ENCODE data around the gene CYB5R4.

CYB5R4 gene

DNA sequence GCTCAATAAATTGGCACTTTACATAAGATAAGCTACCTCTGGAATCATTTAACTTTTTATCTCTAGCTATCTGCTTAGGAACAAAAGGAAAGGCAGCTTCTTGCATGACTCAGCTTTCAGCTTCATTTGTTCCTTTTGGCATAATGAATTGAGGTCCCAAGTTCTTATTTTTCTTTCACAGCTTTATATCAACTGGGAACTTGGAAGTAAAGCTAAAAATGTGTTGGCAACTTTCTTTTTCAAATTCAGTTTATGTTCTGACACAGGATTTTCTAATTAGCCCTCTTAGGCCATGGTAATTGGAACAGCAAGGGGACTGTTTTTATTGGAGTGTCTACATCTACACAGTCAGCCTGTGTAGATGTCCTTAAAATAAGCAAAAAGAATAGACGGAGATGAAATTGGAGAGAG lies 118.8 kb downstream of the CYB5R4 start:
- no peak overlapping the region for H3K4me3 ChIP-seq (ENCODE audit: low read length)
- DNase-seq (ENCODE audit: low read depth), result no peak
- TF ChIP-seq, protein P1, sequence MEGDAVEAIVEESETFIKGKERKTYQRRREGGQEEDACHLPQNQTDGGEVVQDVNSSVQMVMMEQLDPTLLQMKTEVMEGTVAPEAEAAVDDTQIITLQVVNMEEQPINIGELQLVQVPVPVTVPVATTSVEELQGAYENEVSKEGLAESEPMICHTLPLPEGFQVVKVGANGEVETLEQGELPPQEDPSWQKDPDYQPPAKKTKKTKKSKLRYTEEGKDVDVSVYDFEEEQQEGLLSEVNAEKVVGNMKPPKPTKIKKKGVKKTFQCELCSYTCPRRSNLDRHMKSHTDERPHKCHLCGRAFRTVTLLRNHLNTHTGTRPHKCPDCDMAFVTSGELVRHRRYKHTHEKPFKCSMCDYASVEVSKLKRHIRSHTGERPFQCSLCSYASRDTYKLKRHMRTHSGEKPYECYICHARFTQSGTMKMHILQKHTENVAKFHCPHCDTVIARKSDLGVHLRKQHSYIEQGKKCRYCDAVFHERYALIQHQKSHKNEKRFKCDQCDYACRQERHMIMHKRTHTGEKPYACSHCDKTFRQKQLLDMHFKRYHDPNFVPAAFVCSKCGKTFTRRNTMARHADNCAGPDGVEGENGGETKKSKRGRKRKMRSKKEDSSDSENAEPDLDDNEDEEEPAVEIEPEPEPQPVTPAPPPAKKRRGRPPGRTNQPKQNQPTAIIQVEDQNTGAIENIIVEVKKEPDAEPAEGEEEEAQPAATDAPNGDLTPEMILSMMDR (conservative IDR thresholded peaks at IDR 0.05; ENCODE audit: low read depth, low read length), result no peak

DNA sequence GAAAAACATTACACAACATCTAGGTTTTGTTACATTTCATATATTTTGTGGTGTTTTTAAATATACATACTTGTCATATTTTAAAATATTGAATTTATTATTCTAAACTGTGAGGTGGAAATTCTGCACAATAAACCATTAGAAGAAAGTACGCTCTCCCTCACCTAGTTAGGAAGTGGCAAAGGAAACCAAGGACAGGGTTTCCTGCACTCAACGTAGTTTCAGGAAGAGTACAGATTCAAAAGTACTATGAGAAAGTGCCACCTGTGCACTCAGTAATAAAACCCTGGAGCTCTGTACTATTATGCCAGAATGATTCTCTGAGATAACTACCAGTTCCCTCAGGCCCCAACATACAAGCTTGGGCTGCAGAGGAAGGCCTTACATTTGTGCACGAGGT lies 119.5 kb downstream of the CYB5R4 start:
- DNase-seq (ENCODE audit: low read depth), result no peak
- no peak overlapping the region for H3K4me3 ChIP-seq (ENCODE audit: low read length)
- TF ChIP-seq, protein P1 (conservative IDR thresholded peaks at IDR 0.05; ENCODE audit: low read depth, low read length), result no peak

DNA sequence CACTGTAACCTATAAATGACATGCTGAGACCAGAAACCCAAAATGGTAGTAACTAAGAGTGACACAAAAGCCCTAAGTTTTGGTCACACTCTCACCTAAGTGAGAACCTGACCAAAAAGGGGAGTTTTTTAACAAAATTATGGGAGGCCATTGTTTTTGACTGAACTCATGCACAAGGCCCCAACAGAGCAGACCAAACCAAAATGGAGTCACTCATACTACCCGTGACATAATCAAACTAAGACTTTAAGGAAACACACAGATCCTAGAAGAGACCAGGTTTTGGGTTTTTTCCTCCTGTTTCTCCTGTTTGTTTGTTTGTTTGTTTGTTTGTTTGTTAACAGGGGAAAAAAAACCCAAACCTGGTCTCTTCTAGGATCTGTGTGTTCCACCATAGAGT lies 124.9 kb downstream of the CYB5R4 start:
- TF ChIP-seq, protein P1 (conservative IDR thresholded peaks at IDR 0.05; ENCODE audit: low read depth, low read length), result no peak
- no peak overlapping the region for H3K4me3 ChIP-seq (ENCODE audit: low read length)
- no peak for DNase-seq (ENCODE audit: low read depth)

DNA sequence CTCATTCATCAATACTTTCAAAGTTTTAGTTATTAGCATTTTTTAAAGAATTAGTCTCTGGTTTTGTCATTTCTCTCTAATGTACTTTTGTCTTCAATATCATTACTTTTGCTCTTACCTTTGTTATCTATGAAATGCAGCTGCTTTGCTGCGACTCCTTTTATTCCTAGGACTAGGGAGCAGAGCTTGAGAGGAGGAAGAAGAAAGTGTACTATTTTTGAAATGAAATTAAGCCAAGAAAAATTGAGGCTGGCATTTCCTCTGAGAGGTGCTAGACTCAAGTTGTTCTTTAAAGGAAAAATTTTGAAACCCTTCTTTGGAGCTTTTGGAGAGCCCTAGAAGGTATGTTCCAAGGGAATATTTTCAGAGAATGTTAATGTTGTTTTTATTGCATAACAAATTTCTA lies 125.8 kb downstream of the CYB5R4 start:
- no peak for DNase-seq (ENCODE audit: low read depth)
- TF ChIP-seq, protein P1 (conservative IDR thresholded peaks at IDR 0.05; ENCODE audit: low read depth, low read length), result no peak
- H3K4me3 ChIP-seq (ENCODE audit: low read length), result no peak overlapping the region

DNA sequence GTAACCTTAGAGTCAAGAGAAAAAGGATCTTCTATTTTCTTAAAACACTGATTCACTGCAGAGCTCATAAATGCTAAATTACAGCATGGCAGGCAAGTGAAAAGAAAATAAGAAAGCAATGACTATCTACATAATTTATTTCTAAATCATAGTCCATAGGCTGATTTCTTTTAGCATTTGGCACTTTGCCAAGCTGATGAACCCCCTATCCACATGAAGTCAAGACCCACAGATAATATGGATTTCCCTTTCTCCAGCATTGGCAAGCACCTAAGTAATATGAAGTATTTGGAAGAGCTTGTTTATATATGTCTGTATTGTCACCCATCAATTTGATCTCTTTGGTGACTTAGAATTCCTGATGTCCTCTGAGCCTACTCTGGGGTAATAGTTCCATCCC lies 126.2 kb downstream of the CYB5R4 start:
- no peak overlapping the region for H3K4me3 ChIP-seq (ENCODE audit: low read length)
- TF ChIP-seq, protein P1 (conservative IDR thresholded peaks at IDR 0.05; ENCODE audit: low read depth, low read length), result no peak
- DNase-seq (ENCODE audit: low read depth), result no peak

DNA sequence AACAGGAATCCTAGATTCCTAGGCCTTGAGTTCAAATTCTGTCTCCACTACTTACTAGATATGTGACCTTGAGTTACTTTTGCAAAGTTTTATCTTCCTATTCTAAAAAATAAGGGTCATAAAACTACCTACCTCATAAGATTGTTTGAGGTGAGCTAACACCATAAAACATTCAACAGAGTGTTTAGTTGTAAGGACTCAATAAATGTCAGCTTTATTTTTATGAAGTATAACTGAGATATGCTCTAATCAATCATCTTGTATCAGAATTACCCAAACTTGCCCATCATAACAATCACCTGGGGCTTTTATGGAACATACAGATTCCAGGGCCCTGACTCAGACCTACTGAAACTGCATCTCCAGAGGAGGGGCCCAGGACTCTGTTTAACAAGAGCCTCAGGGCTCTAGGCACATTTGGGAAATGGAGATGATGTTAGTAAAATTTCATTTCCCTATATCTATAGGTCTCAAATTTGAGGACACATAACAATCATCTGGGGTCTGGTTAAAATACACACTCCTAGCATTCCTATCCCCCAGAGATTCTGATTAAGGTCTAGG lies 138.6 kb downstream of the CYB5R4 start:
- DNase-seq (ENCODE audit: low read depth), result no peak
- TF ChIP-seq, protein P1 (conservative IDR thresholded peaks at IDR 0.05; ENCODE audit: low read depth, low read length), result no peak
- no peak overlapping the region for H3K4me3 ChIP-seq (ENCODE audit: low read length)

DNA sequence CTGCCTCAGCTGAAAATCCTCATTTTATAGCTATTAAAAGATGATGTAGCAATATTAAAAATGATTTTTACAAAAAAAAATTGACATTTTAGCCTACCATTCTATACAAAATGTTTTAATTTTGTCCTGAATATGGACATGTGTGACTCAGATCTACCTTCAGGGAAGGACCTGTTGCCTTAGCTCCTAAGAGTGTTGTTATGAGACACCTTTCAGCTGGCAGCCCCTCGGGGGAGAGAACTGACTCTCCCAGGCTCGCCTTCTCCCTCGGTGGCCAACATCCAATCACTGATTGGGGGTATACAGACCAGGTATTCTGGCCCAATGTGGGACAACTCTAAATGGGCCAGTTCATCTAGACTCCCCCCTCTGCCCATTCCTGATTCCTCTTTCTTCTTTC lies 141.6 kb downstream of the CYB5R4 start:
- no peak overlapping the region for H3K4me3 ChIP-seq (ENCODE audit: low read length)
- TF ChIP-seq, protein P1 (conservative IDR thresholded peaks at IDR 0.05; ENCODE audit: low read depth, low read length), result no peak
- DNase-seq (ENCODE audit: low read depth), result no peak
